HCT116 (cell line): Measurements from ENCODE around the gene NUMB.

Source experiments
- EGR1 ChIP-seq: IDR thresholded peaks from 2 replicates; pipeline ENCODE4 v1.6.1; 2012; ENCODE audit warnings: low read depth
- EZH2 ChIP-seq: fragments of 200-600 bp; sonication (generic); IDR thresholded peaks from 2 replicates; pipeline ENCODE4 v1.6.1; 2017; ENCODE audit warnings: antibody characterized with exemption, mixed run types
- JUND ChIP-seq: IDR thresholded peaks from 2 replicates; pipeline ENCODE4 v1.6.1; 2012
- POLR2A ChIP-seq: IDR thresholded peaks from 2 replicates; pipeline ENCODE4 v1.7.0; 2011; ENCODE audit warnings: borderline replicate concordance; ENCODE audit not compliant: insufficient read depth, insufficient read length; ENCODE audit errors: extremely low read depth
- SP1 ChIP-seq: IDR thresholded peaks from 2 replicates; pipeline ENCODE4 v1.6.1; 2012; ENCODE audit warnings: low read depth
- YY1 ChIP-seq: IDR thresholded peaks from 2 replicates; pipeline ENCODE4 v1.6.1; 2011; ENCODE audit warnings: low read length, low read depth, moderate library complexity, mild to moderate bottlenecking; ENCODE audit not compliant: insufficient replicate concordance; ENCODE audit errors: extremely low read depth
- TF ChIP-seq, protein P1 (sequence below), 3 experiments: fragments of 200-600 bp in 1 of 3; sonication (generic) in 1 of 3; IDR thresholded peaks in 2 of 3; conservative IDR thresholded peaks in 1 of 3; 2 replicates each; pipeline ENCODE4 v1.5.1; 2012 to 2017; ENCODE audit warnings: low read depth in 2 of 3, low read length in 2 of 3, antibody characterized with exemption in 1 of 3, borderline replicate concordance in 1 of 3, control low read depth in 1 of 3, mild to moderate bottlenecking in 1 of 3, mixed read lengths in 1 of 3, mixed run types in 1 of 3, moderate library complexity in 1 of 3; ENCODE audit not compliant: insufficient read depth in 1 of 3
- TF ChIP-seq, protein P2 (sequence below): IDR thresholded peaks from 2 replicates; pipeline ENCODE4 v1.6.1; 2012
- TF ChIP-seq, protein P3 (sequence below): IDR thresholded peaks from 2 replicates; pipeline ENCODE4 v1.6.1; 2011; ENCODE audit warnings: mild to moderate bottlenecking, low read length, moderate library complexity; ENCODE audit not compliant: insufficient replicate concordance; ENCODE audit errors: extremely low read depth

DNA sequence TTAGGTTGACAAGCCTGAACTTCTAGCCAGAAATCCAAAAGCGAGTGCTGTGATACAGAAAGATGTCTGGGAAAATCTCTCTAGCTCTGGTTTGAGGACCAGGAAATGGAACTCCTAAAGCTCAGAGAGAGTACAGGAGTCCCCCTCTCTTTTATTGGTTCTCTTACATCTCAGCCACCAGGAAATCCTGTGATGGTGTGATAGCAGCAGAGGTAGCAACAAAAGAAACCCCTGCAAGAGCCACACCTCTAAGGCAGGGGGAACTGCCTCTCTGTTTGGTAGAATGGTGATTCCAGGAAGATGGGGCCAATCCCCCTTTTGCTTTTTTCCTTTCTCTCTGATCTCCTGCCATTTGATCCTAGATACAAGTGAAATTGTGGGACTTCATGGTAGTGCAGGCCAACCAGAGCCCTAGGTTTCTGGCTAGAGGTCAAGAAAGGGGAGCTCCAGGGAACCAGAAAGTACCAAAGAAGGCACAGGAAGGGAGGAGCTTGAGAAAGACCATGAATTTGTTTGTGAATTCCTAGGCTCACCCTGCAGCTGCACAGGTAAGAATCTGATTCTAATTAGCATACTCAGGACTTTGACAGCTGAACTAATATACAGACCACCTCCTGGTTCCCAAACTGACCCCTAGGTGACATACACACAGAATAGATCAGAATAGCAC, 132.6 kb downstream of the NUMB start:
- TF ChIP-seq, protein P1, sequence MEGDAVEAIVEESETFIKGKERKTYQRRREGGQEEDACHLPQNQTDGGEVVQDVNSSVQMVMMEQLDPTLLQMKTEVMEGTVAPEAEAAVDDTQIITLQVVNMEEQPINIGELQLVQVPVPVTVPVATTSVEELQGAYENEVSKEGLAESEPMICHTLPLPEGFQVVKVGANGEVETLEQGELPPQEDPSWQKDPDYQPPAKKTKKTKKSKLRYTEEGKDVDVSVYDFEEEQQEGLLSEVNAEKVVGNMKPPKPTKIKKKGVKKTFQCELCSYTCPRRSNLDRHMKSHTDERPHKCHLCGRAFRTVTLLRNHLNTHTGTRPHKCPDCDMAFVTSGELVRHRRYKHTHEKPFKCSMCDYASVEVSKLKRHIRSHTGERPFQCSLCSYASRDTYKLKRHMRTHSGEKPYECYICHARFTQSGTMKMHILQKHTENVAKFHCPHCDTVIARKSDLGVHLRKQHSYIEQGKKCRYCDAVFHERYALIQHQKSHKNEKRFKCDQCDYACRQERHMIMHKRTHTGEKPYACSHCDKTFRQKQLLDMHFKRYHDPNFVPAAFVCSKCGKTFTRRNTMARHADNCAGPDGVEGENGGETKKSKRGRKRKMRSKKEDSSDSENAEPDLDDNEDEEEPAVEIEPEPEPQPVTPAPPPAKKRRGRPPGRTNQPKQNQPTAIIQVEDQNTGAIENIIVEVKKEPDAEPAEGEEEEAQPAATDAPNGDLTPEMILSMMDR (IDR thresholded peaks at IDR 0.05 in 2 of 3, conservative IDR thresholded peaks at IDR 0.05 in 1 of 3; ENCODE audit: borderline replicate concordance in 1 of 3, insufficient read depth in 1 of 3, low read depth in 2 of 3, low read length in 2 of 3) = no peak
- TF ChIP-seq YY1 (no peak), POLR2A (no peak), EZH2 (no peak), JUND (no peak), SP1 (no peak), EGR1 (no peak)
- TF ChIP-seq, protein P2, sequence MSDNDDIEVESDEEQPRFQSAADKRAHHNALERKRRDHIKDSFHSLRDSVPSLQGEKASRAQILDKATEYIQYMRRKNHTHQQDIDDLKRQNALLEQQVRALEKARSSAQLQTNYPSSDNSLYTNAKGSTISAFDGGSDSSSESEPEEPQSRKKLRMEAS = no peak
- TF ChIP-seq, protein P3, sequence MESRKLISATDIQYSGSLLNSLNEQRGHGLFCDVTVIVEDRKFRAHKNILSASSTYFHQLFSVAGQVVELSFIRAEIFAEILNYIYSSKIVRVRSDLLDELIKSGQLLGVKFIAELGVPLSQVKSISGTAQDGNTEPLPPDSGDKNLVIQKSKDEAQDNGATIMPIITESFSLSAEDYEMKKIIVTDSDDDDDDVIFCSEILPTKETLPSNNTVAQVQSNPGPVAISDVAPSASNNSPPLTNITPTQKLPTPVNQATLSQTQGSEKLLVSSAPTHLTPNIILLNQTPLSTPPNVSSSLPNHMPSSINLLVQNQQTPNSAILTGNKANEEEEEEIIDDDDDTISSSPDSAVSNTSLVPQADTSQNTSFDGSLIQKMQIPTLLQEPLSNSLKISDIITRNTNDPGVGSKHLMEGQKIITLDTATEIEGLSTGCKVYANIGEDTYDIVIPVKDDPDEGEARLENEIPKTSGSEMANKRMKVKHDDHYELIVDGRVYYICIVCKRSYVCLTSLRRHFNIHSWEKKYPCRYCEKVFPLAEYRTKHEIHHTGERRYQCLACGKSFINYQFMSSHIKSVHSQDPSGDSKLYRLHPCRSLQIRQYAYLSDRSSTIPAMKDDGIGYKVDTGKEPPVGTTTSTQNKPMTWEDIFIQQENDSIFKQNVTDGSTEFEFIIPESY = no peak
